ENCODE measurements around the gene CSTB. TPM values are rescaled to one million over a fixed set of nuclear protein-coding genes. Genes with fewer than 3 reads are reported as not detected.

Gene CSTB
- total RNA-seq, 1 experiment from 2014 or later: 49.9 TPM

- BruUV-seq (replicated peaks): no TSS peak
- no peak overlapping the region for H3K4me3 ChIP-seq (ENCODE audit: low read depth, low read length)
- no peak for DNase-seq
- H3K9me3 ChIP-seq: no peaks in the 10 kb centered on the region
- H3K36me3 Mint-ChIP-seq (ENCODE audit: insufficient read depth, unreplicated experiment): peaks cover 27% of the 10 kb centered on the region
- H3K9me3 Mint-ChIP-seq (ENCODE audit: unreplicated experiment): no peaks in the 10 kb centered on the region
- CTCF ChIA-PET: interaction anchor here (0.6 to 1.8 kb wide), 4 partner anchors 123 to 175 kb away, joined by 3 to 10 read pairs (median 4); no protein-coding TSS in a partner anchor
- H3K27me3 Mint-ChIP-seq (ENCODE audit: insufficient read depth, unreplicated experiment): no peaks in the 10 kb centered on the region
- H3K27me3 ChIP-seq (replicated peaks; ENCODE audit: control insufficient read depth, insufficient read depth, low read length): no peaks in the 10 kb centered on the region
- no peak for TF ChIP-seq CTCF (IDR thresholded peaks at IDR 0.05; ENCODE audit: insufficient read depth in 1 of 2, low read depth in 1 of 2, low read length in 1 of 2, severe bottlenecking in 1 of 2, unreplicated experiment in 1 of 2)
- no peak overlapping the region for H3K27ac Mint-ChIP-seq (ENCODE audit: unreplicated experiment)
- H3K4me3 Mint-ChIP-seq (ENCODE audit: unreplicated experiment): no peak overlapping the region
- H3K4me1 ChIP-seq: peaks cover 12% of the 10 kb centered on the region
- POLR2A ChIA-PET: interaction anchor here (0.6 kb wide), 1 partner anchor 93 kb away, joined by 3 read pairs; no protein-coding TSS in a partner anchor
- no peaks in the 10 kb centered on the region for H3K36me3 ChIP-seq (ENCODE audit: control insufficient read depth, insufficient read depth, low read length)
- intact Hi-C loops (cut with micrococcal nuclease; ENCODE audit: unreplicated experiment): loop anchor here (2.0 kb wide), 1 partner anchor 57 kb away; no protein-coding TSS in a partner anchor
- H3K4me1 Mint-ChIP-seq (ENCODE audit: low read depth, unreplicated experiment): peaks cover 17% of the 10 kb centered on the region
Observed at GRCh38 chr21:43809853-43810504, 33.9 kb upstream of the CSTB start.

GRCh38 chr21:43809346-43809799, 33.3 kb upstream of the CSTB start:
- no peak for TF ChIP-seq CTCF (IDR thresholded peaks at IDR 0.05; ENCODE audit: insufficient read depth in 1 of 2, low read depth in 1 of 2, low read length in 1 of 2, severe bottlenecking in 1 of 2, unreplicated experiment in 1 of 2)
- CTCF ChIA-PET: no interaction called here
- H3K9me3 ChIP-seq: no peaks in the 10 kb centered on the region
- no peaks in the 10 kb centered on the region for H3K27me3 ChIP-seq (replicated peaks; ENCODE audit: control insufficient read depth, insufficient read depth, low read length)
- peaks cover 10% of the 10 kb centered on the region for H3K4me1 ChIP-seq
- H3K4me1 Mint-ChIP-seq (ENCODE audit: low read depth, unreplicated experiment): peaks cover 12% of the 10 kb centered on the region
- H3K36me3 Mint-ChIP-seq (ENCODE audit: insufficient read depth, unreplicated experiment): peaks cover 23% of the 10 kb centered on the region
- H3K4me3 ChIP-seq (ENCODE audit: low read depth, low read length): no peak overlapping the region
- H3K4me3 Mint-ChIP-seq (ENCODE audit: unreplicated experiment): no peak overlapping the region
- no peak overlapping the region for H3K27ac Mint-ChIP-seq (ENCODE audit: unreplicated experiment)
- no TSS peak for BruUV-seq (replicated peaks)
- POLR2A ChIA-PET: no interaction called here
- H3K36me3 ChIP-seq (ENCODE audit: control insufficient read depth, insufficient read depth, low read length): no peaks in the 10 kb centered on the region
- no peaks in the 10 kb centered on the region for H3K9me3 Mint-ChIP-seq (ENCODE audit: unreplicated experiment)
- H3K27me3 Mint-ChIP-seq (ENCODE audit: insufficient read depth, unreplicated experiment): no peaks in the 10 kb centered on the region
- DNase-seq: no peak
- intact Hi-C loops (cut with micrococcal nuclease; ENCODE audit: unreplicated experiment): no loop called here

GRCh38 chr21:43808832-43809251, 32.7 kb upstream of the CSTB start:
- no peak for TF ChIP-seq CTCF (IDR thresholded peaks at IDR 0.05; ENCODE audit: insufficient read depth in 1 of 2, low read depth in 1 of 2, low read length in 1 of 2, severe bottlenecking in 1 of 2, unreplicated experiment in 1 of 2)
- Mint-ChIP-seq H3K36me3 (ENCODE audit: insufficient read depth, unreplicated experiment) (peaks cover 26% of the 10 kb centered on the region), H3K9me3 (ENCODE audit: unreplicated experiment) (no peaks in the 10 kb centered on the region), H3K27me3 (ENCODE audit: insufficient read depth, unreplicated experiment) (no peaks in the 10 kb centered on the region), H3K4me3 (ENCODE audit: unreplicated experiment) (no peak overlapping the region), H3K27ac (ENCODE audit: unreplicated experiment) (no peak overlapping the region), H3K4me1 (ENCODE audit: low read depth, unreplicated experiment) (peaks cover 12% of the 10 kb centered on the region)
- Histone ChIP-seq H3K27me3 (replicated peaks; ENCODE audit: control insufficient read depth, insufficient read depth, low read length) (no peaks in the 10 kb centered on the region), H3K9me3 (no peaks in the 10 kb centered on the region), H3K4me3 (ENCODE audit: low read depth, low read length) (no peak overlapping the region), H3K4me1 (peaks cover 8% of the 10 kb centered on the region; the same call in 1 of the 2 replicates), H3K36me3 (ENCODE audit: control insufficient read depth, insufficient read depth, low read length) (no peaks in the 10 kb centered on the region)
- intact Hi-C loops (cut with micrococcal nuclease; ENCODE audit: unreplicated experiment): no loop called here
- no TSS peak for BruUV-seq (replicated peaks)
- no peak for DNase-seq
- ChIA-PET CTCF (interaction anchor here (0.8 kb wide), 1 partner anchor 166 kb away, joined by 3 read pairs; no protein-coding TSS in a partner anchor), POLR2A (no interaction called here)
